GM19351 (cell line): Measurements from ENCODE around the gene SULT2B1.
A peak's percentile ranks its signal among the peaks of the same experiment; 100 is the strongest.
"Not testable (repeated sequence)": the region's sequence is repeated elsewhere in the genome, so short reads cannot be mapped to it uniquely, and the experiment has no call there.

ENCODE experiments used
- ATAC-seq: cut with Tn5 transposase; IDR thresholded peaks from one replicate; pipeline ENCODE4 v1.9.1; 2021; ENCODE audit warnings: mild to moderate bottlenecking, moderate library complexity; ENCODE audit not compliant: unreplicated experiment

The SULT2B1 gene

DNA sequence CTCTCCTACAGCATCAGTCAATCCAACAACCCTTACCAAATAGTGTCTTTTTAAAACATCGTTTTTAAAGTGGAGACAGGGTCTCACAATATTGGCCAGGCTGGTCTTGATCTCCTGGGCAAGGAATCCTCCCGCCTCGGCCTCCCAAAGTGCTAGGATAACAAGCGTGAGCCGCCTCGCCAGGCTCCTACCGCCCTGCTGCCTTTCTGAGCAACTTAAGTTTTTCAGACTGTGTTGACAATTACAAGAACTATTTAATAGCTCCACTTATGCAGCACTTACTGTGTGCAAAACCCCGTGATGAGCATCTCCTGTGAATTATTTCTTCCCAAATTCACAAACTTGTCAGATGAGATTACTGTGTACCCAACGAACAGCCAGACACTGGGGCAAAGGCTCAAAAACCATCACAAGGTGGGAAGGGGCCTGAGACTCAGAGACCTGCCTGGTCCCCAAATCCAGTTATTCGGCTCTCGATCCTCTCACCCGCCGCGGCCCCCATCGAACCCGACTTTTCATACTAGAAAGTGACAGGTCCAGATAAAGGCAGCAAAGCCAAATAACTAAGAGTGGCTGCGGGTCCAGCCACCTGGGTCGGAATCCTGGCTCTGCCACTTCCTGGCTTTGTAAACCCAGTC is 66.4 kb downstream of the SULT2B1 start:
- no peak for ATAC-seq

GRCh38 chr19:48618916-48619691 is 67.1 kb downstream of the SULT2B1 start, which contains the start of the genes RPL18 and SPHK2:
Gene RPL18 (minus strand): TSS chr19:48619178. CDS start chr19:48619143, 35 bp downstream.
Gene SPHK2 (plus strand): TSS chr19:48619506. CDS start chr19:48620515, 1,009 bp downstream.
- ATAC-seq = peak; percentile 85

DNA sequence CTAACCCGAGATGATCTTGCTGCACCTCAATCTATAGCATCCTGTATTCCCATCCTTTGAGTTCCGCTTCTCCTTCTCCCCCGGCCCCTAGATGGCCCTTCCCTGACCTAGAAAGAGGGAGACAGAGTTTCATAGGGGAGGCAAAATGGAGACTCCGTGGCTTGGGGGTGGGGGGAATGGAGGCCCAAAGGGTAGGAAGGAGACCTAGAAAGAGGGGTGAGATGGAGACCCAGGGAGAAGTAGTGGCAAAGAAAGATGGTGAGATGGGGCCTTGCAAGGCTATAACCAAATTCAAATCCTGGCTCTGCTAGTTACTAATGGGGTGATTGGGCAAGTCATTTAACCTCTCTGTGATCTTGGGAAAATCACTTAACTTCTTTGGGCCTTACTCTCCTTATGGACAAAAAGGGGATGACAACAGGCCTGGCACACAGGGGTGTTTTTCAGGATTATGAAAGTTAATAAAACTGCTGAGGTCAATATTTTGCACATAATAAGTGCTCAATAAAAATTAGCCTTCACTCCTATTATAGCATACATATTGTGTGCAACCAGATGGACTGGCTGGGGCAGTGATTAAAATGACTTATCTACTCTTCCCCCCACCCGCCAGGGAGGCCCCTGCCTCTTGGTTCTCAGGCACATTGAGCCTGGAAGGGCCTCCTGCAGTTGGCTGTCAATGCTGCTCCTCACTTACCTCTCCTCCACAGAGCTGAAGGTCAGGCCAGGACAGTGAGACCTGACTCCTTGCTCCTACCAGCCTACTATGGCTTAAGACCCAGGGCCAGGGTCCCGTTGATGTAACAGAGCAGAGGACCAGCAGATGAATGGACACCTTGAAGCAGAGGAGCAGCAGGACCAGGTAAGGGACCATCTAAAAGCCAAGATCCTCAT is 68.0 kb downstream of the SULT2B1 start:
- ATAC-seq = no peak

DNA sequence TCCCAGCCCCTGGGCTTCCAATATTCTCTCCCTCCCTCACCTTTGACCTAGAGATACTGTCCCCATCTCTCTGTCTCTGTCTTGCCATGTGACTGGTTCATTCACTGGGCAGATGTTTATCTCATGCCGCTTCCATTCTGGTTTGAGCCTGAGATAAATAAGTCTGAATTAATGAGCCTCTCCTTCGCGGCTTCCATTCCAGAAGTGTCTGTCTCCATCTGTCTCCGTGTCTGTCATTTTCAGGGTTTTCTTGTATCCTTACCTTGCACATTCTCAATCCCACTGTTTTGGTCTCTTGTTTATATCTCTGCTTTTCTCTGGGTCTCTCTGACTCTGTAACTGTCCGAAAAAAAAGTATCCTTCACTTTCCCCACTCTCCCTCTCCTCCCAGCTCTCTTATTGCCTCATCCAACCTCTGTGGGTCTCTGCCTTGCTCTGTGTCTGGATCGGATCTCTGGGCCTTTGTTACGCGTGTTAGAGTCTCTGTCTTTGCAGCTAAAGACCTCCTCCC is 71.6 kb downstream of the SULT2B1 start:
- no peak for ATAC-seq

DNA sequence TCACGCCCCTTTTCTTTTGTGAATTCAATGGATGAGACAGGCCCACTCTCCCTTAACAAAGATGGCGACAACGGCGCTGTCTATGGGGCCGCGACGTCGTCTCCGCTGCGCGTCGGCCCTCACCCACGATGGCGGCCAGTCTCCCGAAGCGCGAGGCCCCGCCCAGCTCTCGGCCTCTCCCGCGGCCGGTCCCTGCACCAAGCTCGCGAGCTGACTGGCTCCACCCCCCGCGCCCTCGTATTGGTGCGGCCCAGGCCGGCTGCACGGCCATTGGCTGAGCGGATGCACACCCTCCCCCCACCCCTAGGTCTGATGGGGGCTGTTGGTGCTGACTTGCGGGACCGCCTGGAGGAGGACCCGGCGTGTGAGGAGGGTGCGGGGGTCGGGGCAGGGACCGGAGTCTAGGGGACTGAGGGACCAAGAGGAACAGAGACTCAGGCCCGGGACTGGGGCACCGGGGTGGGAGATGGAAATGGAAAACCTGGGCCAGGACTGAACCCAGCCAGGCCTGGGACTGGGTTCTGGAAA is 72.2 kb downstream of the SULT2B1 start:
- peak; percentile 71 for ATAC-seq

GRCh38 chr19:48624791-48625723 is 73.1 kb downstream of the SULT2B1 start:
- no peak for ATAC-seq

DNA sequence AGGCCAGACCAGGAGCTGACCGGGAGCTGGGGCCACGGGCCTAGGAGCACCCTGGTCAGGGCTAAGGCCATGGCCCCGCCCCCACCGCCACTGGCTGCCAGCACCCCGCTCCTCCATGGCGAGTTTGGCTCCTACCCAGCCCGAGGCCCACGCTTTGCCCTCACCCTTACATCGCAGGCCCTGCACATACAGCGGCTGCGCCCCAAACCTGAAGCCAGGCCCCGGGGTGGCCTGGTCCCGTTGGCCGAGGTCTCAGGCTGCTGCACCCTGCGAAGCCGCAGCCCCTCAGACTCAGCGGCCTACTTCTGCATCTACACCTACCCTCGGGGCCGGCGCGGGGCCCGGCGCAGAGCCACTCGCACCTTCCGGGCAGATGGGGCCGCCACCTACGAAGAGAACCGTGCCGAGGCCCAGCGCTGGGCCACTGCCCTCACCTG is 73.9 kb downstream of the SULT2B1 start:
- ATAC-seq = no peak

DNA sequence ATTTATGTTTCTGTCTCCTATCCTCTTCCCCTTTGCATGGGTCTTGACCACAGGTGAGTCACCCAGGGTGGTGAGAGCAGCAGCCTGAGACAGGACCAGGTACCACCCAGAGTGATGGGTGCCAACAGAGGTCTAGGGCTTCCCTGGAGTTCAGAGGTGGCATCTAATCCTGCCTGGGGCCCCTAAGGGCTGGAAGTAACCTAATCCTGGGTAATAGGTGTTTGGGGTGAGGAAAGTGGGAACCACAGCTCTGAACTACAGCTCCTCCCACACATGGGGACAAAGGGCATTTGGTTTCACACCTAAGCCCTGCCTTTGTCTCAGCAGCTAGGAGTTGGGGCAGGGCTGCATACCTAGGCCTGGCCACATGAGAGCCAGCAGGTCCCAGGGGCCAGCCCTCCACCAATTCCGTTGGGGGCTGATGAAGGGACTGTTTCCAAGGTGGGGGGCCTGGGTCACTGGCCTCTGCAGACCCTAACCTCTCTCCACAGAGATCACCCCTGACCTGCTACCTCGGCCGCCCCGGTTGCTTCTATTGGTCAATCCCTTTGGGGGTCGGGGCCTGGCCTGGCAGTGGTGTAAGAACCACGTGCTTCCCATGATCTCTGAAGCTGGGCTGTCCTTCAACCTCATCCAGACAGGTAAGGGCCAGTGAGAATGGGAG is 75.4 kb downstream of the SULT2B1 start:
- no peak for ATAC-seq

DNA sequence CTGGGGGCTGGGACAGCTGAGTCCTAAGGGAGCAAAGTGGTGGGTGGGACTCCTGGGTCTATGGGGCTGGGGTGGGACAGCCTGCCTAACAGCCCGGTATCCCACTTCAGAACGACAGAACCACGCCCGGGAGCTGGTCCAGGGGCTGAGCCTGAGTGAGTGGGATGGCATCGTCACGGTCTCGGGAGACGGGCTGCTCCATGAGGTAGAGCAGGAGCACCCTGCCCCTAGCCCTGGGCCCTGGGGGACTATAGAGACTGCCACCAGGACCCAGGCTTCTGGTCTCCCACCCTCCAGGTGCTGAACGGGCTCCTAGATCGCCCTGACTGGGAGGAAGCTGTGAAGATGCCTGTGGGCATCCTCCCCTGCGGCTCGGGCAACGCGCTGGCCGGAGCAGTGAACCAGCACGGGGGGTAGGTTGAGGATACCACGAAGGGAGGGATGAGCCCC is 75.9 kb downstream of the SULT2B1 start:
- no peak for ATAC-seq

DNA sequence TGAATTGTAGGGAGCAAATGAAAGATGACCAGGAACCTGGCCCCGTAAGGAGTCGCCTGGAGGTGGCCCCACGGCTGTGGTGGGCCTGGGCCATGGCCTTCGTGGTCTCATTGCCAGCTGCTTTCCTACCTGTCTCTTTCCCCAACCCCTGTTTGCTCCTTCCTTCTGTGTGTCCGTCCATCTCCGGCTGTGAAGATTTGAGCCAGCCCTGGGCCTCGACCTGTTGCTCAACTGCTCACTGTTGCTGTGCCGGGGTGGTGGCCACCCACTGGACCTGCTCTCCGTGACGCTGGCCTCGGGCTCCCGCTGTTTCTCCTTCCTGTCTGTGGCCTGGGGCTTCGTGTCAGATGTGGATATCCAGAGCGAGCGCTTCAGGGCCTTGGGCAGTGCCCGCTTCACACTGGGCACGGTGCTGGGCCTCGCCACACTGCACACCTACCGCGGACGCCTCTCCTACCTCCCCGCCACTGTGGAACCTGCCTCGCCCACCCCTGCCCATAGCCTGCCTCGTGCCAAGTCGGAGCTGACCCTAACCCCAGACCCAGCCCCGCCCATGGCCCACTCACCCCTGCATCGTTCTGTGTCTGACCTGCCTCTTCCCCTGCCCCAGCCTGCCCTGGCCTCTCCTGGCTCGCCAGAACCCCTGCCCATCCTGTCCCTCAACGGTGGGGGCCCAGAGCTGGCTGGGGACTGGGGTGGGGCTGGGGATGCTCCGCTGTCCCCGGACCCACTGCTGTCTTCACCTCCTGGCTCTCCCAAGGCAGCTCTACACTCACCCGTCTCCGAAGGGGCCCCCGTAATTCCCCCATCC is 76.7 kb downstream of the SULT2B1 start:
- no peak for ATAC-seq

- ATAC-seq = no peak
These were observed 77.3 kb downstream of the SULT2B1 start for GRCh38 chr19:48629297-48629598.

DNA sequence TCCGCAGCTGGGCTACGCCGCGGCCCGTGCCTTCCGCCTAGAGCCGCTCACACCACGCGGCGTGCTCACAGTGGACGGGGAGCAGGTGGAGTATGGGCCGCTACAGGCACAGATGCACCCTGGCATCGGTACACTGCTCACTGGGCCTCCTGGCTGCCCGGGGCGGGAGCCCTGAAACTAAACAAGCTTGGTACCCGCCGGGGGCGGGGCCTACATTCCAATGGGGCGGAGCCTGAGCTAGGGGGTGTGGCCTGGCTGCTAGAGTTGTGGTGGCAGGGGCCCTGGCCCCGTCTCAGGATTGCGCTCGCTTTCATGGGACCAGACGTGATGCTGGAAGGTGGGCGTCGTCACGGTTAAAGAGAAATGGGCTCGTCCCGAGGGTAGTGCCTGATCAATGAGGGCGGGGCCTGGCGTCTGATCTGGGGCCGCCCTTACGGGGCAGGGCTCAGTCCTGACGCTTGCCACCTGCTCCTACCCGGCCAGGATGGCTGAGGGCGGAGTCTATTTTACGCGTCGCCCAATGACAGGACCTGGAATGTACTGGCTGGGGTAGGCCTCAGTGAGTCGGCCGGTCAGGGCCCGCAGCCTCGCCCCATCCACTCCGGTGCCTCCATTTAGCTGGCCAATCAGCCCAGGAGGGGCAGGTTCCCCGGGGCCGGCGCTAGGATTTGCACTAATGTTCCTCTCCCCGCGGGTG is 77.8 kb downstream of the SULT2B1 start:
- no peak for ATAC-seq

- ATAC-seq = no peak
These were observed 78.5 kb downstream of the SULT2B1 start for GRCh38 chr19:48630296-48631063.

- ATAC-seq = no peak
These were observed 79.3 kb downstream of the SULT2B1 start for GRCh38 chr19:48631225-48631624.

DNA sequence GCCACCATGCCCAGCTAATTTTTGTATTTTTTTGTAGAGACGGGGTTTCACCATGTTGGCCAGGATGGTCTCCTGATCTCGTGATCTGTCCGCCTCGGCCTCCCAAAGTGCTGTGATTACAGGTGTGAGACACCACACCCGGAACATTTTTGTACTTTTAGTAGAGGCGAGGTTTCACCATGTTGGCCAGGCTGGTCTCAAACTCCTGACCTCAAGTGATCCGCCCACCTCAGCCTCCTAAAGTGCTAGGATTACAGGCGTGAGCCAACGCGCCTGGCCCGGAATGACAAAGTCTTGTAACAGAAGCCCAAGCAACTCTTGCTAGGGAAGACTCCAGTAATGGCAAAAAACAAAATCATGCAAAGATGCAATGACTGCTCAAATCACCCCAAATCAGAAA is 80.3 kb downstream of the SULT2B1 start:
- ATAC-seq = not testable (repeated sequence)

DNA sequence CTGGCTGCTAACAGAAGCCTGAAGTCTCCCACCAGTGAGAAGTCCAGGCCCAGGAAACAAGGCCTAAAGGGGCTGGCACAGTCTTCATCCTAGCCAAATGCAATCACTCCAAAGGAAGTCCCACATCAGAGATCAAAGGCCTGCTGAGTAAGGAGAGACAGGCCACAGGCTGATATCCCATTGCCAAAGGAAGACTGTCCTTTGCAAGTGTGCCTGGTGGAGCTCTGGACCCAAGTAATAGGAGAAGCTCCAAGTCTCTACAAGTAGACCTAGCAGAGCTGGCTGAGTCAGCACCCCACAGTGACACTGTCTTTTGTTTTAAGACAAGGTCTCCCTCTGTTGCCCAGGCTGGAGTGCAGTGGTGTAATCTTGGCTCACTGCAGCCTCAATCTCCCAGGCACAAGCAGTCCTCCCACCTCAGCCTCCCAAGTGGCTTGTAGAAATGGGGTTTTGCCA is 80.7 kb downstream of the SULT2B1 start:
- no peak for ATAC-seq
